ENCODE results near the gene SLC39A1. TPM values are rescaled to one million over a fixed set of nuclear protein-coding genes. Genes with fewer than 3 reads are reported as not detected.

Gene SLC39A1
- total and polyA plus RNA-seq, 2 donors (not counting 3 experiments of a cell fraction or from before 2014, with no cell fraction given), result 75.8 to 98.0 TPM

GRCh38 chr1:153941826-153942725 lies 21.3 kb downstream of the SLC39A1 start:
- Histone ChIP-seq H3K4me3 (replicated peaks in 1 of 3; ENCODE audit: insufficient read depth in 1 of 3, low read depth in 1 of 3, low read length in 3 of 3) (no peak overlapping the region), H4K20me1 (replicated peaks; ENCODE audit: control insufficient read depth, extremely low read depth, insufficient read depth, low read length) (no peaks in the 10 kb centered on the region), H3K9ac (replicated peaks; ENCODE audit: extremely low read depth, insufficient read depth, low read length) (no peak overlapping the region), H3K4me1 (ENCODE audit: control insufficient read depth, extremely low read depth, insufficient read depth, low read length) (peaks cover 9% of the 10 kb centered on the region), H2AFZ (ENCODE audit: low read depth, low read length) (no peak overlapping the region), H3K4me2 (ENCODE audit: insufficient read depth, low read length) (no peak overlapping the region), H3K9me1 (replicated peaks; ENCODE audit: control insufficient read depth, extremely low read depth, insufficient read depth, low read length) (no peaks in the 10 kb centered on the region), H3K27me3 (ENCODE audit: control insufficient read depth in 2 of 2, insufficient read depth in 2 of 2, low read length in 2 of 2) (no peaks in the 10 kb centered on the region), H3K9me3 (replicated peaks; ENCODE audit: control insufficient read depth, insufficient read depth, low read length) (no peaks in the 10 kb centered on the region), H3K36me3 (ENCODE audit: control insufficient read depth in 2 of 2, extremely low read depth in 1 of 2, insufficient read depth in 2 of 2, low read length in 2 of 2) (peaks cover 2 to 36% of the 10 kb centered on the region in 2 experiments), H3K27ac (ENCODE audit: insufficient read depth, low read depth, low read length) (no peak overlapping the region), H3K79me2 (ENCODE audit: control insufficient read depth, insufficient read depth, low read length) (peaks cover 16% of the 10 kb centered on the region)
- dilution Hi-C loops (cut with MboI; ENCODE audit: extremely low pct_ligation_motif_present, low sequenced_read_pairs), result no loop called here
- intact Hi-C loops (cut with micrococcal nuclease), result no loop called here
- no peak for TF ChIP-seq CTCF (IDR thresholded peaks at IDR 0.05; ENCODE audit: extremely low read depth in 1 of 2, insufficient read depth in 1 of 2, low read depth in 1 of 2, low read length in 2 of 2)
- TF ChIP-seq MAX (IDR thresholded peaks at IDR 0.05; ENCODE audit: insufficient read depth, insufficient read length), result no peak
- TF ChIP-seq POLR2AphosphoS5 (IDR thresholded peaks at IDR 0.05; ENCODE audit: insufficient read depth, low read depth, low read length), result no peak
- TF ChIP-seq FOS (IDR thresholded peaks at IDR 0.05; ENCODE audit: borderline replicate concordance, insufficient read depth, low read length), result no peak
- no peak for TF ChIP-seq EZH2 (IDR thresholded peaks at IDR 0.05; ENCODE audit: borderline replicate concordance, low read depth, low read length, severe bottlenecking)
- no peak for TF ChIP-seq GATA2 (IDR thresholded peaks at IDR 0.05; ENCODE audit: insufficient read depth, insufficient read length, low read depth, low read length)
- TF ChIP-seq POLR2A (IDR thresholded peaks at IDR 0.05; ENCODE audit: low read depth, low read length), result no peak
- no peak for TF ChIP-seq MYC (IDR thresholded peaks at IDR 0.05; ENCODE audit: low read depth, low read length)
- TF ChIP-seq JUN (IDR thresholded peaks at IDR 0.05; ENCODE audit: borderline replicate concordance, insufficient read depth, insufficient read length, low read depth), result no peak
- no peak for FAIRE-seq
- CTCF ChIA-PET, result no interaction called here
- POLR2A ChIA-PET, result no interaction called here
- BruUV-seq (replicated peaks), result no TSS peak
- no peak for DNase-seq (ENCODE audit: low read depth, low spot score)
